Body of pancreas (tissue), 4 donors: ENCODE data around the gene TFAP2A.

Experiments
- POLR2A ChIP-seq, 3 donors: fragments of 450-650 bp; IDR thresholded peaks; one replicate each; pipeline ENCODE4 v1.6.1; 2016; ENCODE audit warnings: antibody characterized with exemption in 3 of 3, mild to moderate bottlenecking in 2 of 3
- TF ChIP-seq, protein P1 (sequence below), 7 experiments: fragments of 450-650 bp in 4 of 7; fragments of 200-600 bp in 3 of 7; sonication (generic) in 3 of 7; IDR thresholded peaks; one replicate each; pipeline ENCODE4 v1.5.1; 2016 to 2019; ENCODE audit warnings: antibody characterized with exemption in 7 of 7

DNA sequence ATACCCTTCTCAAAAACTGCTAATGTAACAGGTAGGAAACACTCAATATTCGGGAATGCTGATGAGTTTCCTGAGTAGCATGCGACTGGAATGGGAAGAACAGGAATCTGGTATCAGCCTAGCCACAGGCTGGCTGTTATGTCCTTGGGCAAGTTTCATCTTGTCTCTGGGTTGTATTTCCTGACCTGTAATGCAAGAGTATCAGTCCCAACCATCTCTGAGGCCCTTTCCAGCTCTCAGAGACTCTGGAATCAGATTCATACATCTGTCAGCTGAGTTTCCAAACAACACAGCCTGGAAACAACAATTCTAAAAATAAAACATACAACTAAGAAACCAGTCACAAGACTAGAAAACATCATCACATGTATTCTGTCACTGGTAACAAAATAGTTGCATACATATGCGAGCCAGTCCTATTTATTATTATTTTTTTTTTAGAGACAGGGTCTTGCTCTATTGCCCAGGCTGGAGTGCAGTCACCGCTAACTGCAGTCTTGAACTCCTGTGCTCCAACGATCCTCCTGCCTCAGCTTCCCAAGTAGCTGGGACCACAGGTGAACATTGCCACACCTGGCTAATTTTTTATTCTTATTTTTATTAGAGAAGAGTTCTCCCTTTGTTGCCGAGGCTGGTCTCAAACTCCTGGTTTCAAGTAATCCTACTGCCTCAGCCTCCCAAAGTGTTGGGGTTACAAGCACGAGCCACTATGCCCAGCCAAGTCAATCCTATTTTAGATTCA is 16.7 kb upstream of the TFAP2A start:
- TF ChIP-seq, protein P1, sequence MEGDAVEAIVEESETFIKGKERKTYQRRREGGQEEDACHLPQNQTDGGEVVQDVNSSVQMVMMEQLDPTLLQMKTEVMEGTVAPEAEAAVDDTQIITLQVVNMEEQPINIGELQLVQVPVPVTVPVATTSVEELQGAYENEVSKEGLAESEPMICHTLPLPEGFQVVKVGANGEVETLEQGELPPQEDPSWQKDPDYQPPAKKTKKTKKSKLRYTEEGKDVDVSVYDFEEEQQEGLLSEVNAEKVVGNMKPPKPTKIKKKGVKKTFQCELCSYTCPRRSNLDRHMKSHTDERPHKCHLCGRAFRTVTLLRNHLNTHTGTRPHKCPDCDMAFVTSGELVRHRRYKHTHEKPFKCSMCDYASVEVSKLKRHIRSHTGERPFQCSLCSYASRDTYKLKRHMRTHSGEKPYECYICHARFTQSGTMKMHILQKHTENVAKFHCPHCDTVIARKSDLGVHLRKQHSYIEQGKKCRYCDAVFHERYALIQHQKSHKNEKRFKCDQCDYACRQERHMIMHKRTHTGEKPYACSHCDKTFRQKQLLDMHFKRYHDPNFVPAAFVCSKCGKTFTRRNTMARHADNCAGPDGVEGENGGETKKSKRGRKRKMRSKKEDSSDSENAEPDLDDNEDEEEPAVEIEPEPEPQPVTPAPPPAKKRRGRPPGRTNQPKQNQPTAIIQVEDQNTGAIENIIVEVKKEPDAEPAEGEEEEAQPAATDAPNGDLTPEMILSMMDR (IDR thresholded peaks at IDR 0.05) = no peak
- TF ChIP-seq POLR2A (IDR thresholded peaks at IDR 0.05) = no peak
